Testis (tissue), 2 donors: ENCODE measurements around the gene PIK3CD.

Experiments
- CTCF ChIP-seq, 3 experiments: fragments of 450-650 bp in 2 of 3; fragments of 200-600 bp in 1 of 3; sonication (generic) in 1 of 3; IDR thresholded peaks; one replicate each; pipeline ENCODE4 v1.5.1; 2016 to 2019; ENCODE audit warnings: antibody characterized with exemption in 3 of 3, mild to moderate bottlenecking in 2 of 3, moderate library complexity in 1 of 3
- POLR2A ChIP-seq: fragments of 450-650 bp; IDR thresholded peaks from one replicate; pipeline ENCODE4 v1.6.1; 2017; ENCODE audit warnings: antibody characterized with exemption, mild to moderate bottlenecking, moderate library complexity

- no peak for TF ChIP-seq CTCF (IDR thresholded peaks at IDR 0.05)
- no peak for TF ChIP-seq POLR2A
Observed at GRCh38 chr1:9715536-9716226, 64.2 kb downstream of the PIK3CD start.
